ENCODE measurements around the gene TGFB1I1. TPM values are rescaled to one million over a fixed set of nuclear protein-coding genes. Genes with fewer than 3 reads are reported as not detected.

The TGFB1I1 gene
- total RNA-seq, 1 donor = 9.4 TPM

DNA sequence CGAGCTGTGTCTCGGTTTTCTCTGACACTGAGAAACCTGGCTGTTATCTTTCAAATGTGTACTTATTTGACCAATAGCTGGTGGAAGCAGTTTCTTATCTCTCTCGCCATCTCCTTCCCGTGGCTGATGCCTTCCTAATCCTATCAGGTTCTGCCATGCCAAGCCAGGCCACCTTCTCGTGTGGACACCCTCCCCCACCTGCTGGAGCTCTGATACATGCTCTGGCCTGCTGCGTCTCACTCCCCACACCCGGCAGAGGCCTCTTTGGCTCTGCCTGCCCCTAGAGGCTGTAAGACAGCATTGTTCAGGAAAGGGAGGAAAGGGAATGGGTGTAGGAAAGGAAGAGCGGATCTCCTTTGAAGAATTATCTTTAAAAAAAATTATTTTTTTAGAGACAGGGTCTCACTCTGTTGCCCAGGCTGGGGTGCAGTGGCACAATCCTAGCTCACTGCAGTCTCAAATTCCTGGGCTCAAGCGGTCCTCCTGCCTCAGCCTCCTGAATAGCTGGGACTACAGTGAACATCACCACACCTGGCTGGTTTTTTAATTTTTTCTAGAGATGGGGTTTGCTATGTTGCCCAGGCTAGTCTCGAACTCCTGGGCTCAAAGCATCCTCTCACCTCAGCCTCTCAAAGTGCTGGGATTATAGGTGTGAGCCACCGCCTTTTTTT, 20.1 kb upstream of the TGFB1I1 start:
- DNase-seq (ENCODE audit: low read depth in 2 of 3, low spot score in 2 of 3) = peak in 1 of 3 donors; percentile 47

DNA sequence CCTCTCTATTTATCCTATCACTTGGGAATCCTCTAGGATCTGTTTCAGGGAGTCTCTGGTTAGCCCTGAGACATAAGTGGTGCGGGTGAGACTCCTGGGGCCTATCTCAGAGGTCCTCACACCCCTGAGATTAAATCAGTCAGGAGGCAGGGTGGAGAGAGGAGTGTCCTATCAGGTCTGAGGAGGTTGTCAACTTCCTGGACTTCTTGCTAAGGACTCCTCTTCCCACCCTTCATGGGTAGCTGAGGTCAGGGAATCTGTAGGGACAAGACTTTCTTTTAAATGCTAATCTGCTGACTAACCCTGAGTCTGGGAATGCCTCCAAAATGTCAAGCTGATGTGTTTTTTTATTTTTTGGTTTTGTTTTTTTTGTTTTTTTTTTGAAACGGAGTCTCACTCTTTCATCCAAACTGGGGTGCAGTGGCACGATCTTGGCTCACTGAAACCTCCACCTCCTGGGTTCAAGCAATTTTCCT, 19.3 kb upstream of the TGFB1I1 start:
- DNase-seq (ENCODE audit: low read depth in 2 of 3, low spot score in 2 of 3) = no peak

DNA sequence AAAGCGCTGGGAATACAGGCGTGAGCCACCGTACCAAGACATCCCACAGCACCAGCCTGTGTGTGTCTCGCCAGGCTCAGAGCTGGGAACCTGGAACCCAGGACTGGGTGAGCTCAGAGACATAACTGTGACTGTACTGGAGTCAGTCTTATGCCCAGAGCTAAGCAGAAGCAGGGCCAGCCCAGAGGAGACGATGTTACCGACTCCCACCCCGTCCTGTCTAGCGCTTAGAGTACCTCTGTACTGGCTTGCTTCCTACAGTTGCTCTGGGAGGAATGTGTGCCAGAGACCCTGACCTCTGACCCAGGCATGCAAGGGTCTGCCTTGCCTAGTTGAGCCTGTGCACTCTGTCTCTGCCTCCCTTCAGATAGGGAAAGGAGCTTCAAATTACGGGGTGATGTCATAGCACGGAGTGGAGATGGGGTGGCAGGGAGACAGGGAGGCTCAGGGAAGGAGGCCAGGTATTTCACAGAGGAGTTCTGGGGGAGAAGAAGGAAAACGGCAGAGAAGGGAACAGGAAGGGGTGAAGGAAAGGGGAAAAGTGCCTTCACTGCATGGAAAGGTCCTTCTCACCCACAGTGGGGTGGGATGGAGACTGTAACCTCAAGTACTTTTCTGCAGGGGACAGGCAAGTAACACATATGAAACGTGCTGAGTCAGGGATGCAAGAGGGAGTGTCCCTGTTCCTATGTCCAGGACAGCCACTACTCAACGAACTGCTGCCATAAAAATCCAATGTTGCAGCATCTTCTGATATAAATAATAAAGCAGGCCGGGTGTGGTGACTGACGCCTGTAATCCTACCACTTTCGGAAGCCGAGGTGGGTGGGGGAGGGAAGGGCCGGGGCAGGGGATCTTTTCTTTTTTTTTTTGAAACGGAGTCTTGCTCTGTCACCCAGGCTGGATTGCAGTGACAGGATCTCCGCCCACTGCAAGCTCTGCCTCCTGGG, 18.4 kb upstream of the TGFB1I1 start:
- DNase-seq (ENCODE audit: low read depth in 2 of 3, low spot score in 2 of 3) = peak in 1 of 3 donors; percentile 48

GRCh38 chr16:31455601-31456314, 16.2 kb upstream of the TGFB1I1 start:
- peak in 2 of 3 donors; percentile 49 to 60 for DNase-seq (ENCODE audit: low read depth in 2 of 3, low spot score in 2 of 3)

DNA sequence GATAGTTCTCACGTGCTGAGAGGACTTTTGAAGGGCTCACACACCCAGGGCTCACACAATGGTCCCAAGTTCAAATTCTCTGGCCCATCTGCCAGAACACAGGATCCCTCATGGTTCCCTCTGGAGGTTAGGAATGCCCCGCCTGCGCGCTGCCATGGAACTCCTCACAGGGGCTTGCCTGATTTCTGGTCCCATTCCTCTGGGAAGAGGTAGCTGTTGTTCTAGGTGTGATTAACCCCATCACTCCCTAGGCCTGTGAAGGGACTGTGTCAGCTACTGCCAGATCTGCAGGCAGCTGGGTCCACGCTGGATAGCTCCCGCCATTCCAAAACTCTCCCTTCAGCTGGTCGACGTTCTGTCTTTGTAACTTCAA, 15.0 kb upstream of the TGFB1I1 start:
- DNase-seq (ENCODE audit: low read depth in 2 of 3, low spot score in 2 of 3) = no peak

DNA sequence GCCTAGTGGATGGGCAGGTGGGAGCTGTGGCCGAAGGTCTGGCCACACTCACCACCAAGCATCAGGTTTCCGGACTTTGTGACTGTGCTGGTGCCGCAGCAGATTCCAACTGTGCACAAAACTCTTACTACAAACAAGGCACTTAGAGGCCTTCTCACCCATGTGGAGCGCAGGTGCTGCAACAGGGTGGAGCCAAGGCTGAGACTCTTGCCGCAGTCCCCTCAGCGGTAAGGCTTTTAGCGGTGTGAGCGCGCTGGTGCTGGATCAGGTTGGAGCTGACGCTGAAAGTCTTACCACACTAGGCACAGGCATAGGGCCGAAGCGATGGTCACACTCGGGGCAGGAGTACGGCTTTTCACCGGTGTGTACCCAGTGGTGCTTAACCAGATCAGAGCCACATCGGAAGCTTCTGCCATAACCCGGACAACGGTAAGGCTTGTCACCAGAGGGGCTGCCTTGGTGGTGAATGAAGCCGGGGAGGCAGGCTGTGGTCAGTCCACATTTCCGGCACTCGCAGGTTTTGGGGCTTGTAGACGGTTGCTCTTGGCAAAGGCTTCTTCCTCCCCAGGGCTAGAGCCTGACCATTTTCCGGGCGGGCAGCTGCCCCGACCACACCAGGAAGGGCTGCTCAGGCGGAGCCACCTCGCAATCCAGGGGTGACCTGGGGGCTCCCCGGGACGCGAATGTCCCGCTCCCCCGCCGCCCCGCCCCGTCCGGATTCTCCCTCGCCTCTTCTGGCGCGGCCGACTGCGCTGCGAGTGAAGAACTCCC, 13.7 kb upstream of the TGFB1I1 start:
- DNase-seq (ENCODE audit: low read depth in 2 of 3, low spot score in 2 of 3) = peak; percentile 32 to 89 (median 72)

DNA sequence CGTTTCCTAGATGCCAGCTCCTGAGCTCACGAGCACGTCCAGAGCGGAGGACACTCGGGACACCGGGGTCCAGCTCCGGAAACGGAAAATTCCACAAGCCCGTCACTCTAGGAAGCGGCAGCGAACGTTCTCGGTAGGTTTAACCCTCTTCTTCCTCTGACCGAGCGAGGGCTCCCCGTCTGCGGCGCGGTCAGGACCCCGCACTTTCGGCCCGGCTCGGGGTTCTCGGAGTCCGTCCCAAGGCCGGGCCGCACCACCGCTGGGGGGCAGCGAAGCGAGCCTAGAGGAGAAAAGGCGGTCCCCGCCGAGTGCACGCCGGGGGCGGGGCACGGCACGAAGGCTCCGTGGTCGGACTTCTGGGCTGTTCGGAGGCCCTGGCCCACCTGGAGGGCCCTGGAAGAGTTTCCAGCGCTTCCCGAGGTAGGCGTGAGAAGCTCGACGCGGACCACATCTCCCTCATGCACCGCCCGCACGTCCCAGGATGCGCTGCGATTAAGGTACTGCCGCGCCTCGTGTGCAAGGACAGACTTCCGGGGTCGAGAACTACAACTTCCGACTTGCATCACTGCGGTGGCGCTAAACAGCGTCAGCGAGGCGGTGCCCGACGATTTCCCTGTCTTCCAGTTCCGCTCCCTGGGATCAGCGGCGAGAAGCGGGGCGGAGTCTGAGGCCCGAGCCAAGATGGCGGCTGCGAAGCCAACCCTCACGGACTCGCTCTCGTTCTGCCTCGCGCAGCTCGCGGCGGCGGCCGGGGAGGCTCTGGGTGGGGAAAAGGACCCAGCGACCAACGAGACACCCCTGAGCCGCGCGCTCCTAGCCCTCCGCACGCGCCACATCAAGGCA, 12.9 kb upstream of the TGFB1I1 start, which contains the start of gene ARMC5:
Gene ARMC5 (plus strand): TSS at position 658 of the 843 bp plus-strand sequence. CDS start 24 bp downstream, at position 682.
- peak; percentile 98 to 99 (median 98) for DNase-seq (ENCODE audit: low read depth in 2 of 3, low spot score in 2 of 3)

DNA sequence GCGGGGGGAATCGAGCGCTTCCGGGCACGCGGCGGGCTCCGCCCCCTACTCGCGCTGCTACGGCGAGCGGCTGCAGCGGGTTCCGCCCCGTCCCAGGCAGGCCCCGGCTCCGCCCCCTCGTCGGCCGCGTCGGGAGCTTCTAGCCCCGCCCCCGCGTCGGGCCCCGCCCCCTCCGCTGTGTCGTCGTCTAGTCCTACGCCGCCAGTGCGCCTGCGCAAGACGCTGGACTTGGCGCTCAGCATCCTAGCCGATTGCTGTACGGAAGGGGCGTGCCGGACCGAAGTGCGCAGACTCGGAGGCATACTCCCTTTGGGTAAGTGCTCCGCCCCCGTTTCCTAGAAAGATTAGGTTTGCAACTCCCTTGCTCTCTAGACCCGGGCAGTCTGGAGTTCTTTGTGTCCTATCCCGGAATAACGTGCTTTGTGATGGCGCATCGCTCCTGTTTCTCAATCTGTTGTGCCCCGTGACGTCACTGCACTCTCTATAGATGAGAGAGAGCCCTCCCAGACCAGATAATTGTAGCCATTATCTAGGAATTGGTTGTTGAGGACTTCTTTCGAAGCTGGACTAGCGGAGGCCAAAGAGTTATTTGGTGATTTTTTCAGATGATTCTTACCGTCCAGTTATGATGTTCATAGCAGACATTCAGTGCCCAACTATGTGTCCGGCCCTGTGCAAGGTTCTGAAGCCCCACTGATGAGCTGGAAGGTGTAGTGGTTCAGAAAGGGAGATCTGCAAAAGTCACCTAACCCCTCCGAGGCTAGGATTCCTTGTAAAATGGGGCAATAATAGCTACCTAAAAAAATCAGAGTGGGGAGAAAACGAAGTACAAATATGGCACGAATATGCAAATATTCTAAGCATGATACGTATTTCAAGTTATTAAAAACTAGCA, 12.0 kb upstream of the TGFB1I1 start:
- DNase-seq (ENCODE audit: low read depth in 2 of 3, low spot score in 2 of 3) = peak in 2 of 3 donors; percentile 98 to 99

DNA sequence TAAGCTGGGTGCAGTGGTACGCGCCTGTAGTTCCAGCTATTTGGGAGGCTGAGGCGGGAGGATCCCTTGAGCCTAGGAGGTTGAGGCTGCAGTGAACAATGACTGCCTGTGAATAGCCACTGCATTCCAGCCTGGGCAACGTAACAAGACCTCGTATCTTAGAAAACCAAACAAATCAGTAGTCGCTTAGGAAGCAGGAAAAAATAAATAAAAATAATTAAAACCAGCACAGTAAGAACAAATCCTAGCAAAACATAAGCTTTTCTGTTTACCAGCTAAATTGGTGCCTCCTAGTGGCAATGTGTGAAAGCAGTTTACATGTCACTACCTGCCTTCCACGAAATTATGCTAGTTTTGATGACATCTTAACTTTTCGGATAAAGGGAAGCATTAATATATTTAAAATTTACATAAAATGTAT, 11.4 kb upstream of the TGFB1I1 start:
- peak in 2 of 3 donors; percentile 50 to 74 for DNase-seq (ENCODE audit: low read depth in 2 of 3, low spot score in 2 of 3)

- no peak for DNase-seq (ENCODE audit: low read depth in 2 of 3, low spot score in 2 of 3)
These were observed 10.6 kb upstream of the TGFB1I1 start for GRCh38 chr16:31461201-31461920.

DNA sequence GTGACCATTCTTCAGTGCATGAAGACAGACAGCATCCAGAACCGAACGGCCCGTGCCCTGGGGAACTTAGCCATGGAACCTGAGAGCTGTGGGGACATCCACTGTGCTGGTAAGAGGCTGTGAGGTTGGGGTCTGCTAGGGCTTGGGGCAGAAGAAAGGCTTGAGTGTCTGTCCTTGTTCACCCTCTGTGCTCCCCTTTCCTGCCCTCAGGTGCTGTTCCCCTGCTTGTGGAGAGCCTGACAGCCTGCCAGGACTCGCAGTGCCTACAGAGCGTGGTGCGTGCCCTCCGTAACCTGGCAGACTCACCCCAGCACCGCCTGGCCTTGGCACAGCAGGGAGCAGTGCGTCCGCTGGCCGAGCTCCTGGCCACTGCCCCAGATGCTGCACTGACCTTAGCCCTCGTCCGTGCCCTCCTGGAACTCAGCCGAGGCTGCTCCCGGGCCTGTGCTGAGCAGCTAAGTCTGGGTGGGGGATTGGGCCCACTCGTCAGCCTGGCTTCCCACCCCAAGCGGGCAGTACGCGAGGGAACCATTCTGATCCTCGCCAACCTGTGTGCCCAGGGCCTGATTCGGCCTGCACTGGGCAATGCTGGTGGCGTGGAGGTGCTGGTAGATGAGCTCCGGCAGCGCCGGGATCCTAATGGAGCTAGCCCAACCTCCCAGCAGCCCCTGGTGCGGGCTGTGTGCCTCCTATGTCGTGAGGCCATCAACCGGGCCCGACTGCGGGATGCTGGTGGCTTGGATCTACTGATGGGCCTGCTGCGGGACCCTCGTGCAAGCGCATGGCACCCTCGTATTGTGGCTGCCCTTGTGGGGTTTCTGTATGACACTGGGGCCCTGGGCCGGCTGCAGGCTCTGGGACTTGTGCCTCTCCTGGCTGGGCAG, 9.8 kb upstream of the TGFB1I1 start:
- DNase-seq (ENCODE audit: low read depth in 2 of 3, low spot score in 2 of 3) = no peak

GRCh38 chr16:31464348-31464769, 7.6 kb upstream of the TGFB1I1 start:
- no peak for DNase-seq (ENCODE audit: low read depth in 2 of 3, low spot score in 2 of 3)

DNA sequence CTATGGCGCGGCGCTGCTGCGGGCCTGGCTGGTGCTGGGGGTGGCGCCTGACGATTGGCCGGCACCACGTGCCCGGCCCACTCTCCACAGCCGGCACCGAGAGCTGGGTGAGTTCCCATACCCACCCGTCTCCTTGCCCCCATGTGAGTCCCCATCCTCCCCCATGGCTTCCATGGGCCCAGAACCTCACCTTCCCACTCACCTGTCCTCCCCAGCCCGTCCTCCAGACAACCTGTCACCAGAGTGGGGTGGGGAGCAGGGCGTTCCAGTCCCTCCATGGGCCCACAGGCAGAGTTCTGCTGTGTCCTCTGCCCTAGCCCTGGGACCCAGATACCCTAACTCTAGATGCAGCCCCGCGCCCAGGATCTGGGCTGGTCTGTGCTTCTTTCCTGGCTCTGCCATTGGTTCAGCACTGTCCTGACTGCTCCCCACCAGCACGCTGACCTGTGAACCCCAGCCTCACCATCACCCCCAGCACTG, 7.1 kb upstream of the TGFB1I1 start:
- no peak for DNase-seq (ENCODE audit: low read depth in 2 of 3, low spot score in 2 of 3)

DNA sequence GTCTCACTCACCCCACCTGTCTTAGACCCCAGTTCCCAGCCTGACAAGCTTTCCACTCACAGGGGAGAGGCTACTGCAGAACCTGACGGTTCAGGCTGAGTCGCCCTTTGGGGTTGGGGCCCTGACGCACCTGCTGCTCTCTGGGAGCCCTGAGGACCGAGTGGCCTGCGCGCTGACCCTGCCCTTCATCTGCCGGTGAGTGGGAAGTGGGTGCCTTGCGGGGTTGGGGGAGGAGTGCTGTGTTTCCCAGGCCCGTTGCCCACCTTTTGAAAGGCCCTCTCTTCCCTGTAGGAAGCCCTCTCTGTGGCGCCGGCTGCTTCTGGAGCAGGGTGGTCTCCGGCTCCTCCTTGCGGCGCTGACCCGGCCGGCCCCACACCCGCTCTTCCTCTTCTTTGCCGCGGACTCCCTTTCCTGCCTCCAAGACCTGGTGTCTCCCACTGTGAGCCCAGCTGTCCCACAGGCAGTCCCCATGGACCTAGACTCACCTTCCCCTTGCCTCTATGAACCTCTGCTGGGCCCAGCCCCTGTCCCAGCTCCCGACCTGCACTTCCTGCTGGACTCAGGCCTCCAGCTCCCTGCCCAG, 6.1 kb upstream of the TGFB1I1 start:
- DNase-seq (ENCODE audit: low read depth in 2 of 3, low spot score in 2 of 3) = no peak

DNA sequence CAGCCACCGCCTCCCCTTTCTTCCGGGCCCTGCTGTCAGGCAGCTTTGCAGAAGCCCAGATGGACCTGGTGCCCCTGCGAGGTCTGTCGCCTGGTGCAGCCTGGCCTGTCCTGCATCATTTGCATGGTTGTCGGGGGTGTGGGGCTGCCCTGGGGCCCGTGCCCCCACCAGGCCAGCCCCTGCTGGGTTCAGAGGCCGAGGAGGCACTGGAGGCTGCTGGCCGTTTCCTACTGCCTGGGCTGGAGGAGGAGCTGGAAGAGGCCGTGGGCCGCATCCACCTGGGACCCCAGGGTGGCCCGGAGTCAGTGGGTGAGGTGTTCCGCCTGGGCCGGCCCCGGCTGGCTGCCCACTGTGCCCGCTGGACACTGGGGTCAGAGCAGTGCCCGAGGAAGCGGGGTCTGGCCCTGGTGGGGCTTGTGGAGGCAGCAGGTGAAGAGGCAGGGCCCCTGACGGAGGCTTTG, 5.5 kb upstream of the TGFB1I1 start:
- DNase-seq (ENCODE audit: low read depth in 2 of 3, low spot score in 2 of 3) = no peak

Measured in hematopoietic multipotent progenitor cell (in vitro differentiated cells).